GM20000 (cell line): ENCODE measurements around the gene RTL10.

Experiments
- DNase-seq: peaks from one replicate; pipeline ENCODE4 v3.0.0; 2012; ENCODE audit warnings: low spot score
- TF ChIP-seq, protein P1 (sequence below): IDR thresholded peaks from 2 replicates; pipeline ENCODE4 v1.5.1; 2012; ENCODE audit warnings: mild to moderate bottlenecking, control low read depth; ENCODE audit errors: extremely low read depth, missing control alignments

Gene RTL10

DNA sequence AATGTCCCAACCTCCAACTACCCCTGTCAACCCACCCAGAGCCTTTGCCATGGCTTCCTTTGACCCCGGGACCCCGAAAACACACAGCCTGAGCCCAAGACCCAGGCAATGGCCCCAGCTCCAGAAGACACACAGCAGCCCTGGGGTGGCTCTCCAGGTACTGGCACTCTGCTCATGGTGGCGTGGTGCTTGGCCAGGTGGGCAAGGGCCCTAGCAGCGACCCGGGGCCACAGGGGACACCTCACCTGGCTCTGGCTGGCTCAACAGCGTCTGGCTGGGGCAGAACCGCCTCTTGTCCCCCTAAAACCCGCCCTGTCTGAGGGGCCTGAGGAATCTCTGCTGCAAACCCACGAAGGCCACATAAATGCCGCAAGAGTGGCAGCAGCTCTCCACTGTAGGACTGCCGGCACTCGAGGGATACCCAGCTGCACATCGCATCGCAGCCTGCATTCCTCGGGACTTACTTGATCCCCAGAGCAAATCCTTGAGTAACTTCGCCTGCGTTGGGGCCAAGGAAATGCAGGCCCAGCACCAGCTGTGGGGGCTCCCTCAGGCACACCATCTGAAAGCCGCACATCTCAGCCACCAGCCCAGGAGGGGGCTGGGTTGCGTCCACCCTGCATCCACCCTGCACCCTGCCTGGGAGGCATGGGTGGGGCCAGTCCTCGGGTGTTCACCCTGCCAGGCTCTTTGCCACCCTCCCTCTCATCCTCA is 23.1 kb upstream of the RTL10 start:
- no peak for DNase-seq
- TF ChIP-seq, protein P1, sequence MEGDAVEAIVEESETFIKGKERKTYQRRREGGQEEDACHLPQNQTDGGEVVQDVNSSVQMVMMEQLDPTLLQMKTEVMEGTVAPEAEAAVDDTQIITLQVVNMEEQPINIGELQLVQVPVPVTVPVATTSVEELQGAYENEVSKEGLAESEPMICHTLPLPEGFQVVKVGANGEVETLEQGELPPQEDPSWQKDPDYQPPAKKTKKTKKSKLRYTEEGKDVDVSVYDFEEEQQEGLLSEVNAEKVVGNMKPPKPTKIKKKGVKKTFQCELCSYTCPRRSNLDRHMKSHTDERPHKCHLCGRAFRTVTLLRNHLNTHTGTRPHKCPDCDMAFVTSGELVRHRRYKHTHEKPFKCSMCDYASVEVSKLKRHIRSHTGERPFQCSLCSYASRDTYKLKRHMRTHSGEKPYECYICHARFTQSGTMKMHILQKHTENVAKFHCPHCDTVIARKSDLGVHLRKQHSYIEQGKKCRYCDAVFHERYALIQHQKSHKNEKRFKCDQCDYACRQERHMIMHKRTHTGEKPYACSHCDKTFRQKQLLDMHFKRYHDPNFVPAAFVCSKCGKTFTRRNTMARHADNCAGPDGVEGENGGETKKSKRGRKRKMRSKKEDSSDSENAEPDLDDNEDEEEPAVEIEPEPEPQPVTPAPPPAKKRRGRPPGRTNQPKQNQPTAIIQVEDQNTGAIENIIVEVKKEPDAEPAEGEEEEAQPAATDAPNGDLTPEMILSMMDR, result no peak

DNA sequence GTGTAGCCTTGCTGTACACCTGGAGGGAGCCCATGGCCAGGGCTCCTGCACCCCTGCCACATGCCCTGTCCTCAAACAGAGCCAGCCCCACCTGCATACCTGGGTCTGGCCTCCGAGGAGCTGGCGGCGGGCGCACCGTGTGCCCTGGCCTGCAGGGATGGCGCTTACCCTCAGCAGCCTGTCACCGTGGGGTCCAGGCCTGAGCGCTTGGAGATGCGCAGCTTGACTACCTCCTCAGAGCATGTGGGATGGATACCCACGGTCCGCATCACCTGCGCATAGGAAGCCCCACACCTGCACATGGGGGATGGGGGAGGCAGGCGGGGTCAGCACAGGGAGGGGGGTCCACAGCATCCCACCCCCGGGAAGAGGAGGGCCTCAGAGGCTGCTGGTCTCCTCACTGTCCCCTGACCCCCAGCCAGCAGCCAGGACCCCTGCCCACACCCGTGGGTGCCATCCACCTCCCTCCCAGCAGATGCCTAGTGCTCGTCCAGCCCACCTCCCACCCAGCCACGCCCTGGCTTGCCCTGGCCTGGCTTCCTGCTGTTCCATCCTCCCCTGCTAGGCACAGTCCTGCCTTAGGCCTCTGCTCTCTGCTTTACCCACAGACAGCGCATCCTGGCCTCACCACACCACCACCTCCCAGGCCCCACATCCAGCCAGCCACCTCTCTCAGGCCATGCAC is 22.4 kb upstream of the RTL10 start:
- no peak for DNase-seq
- TF ChIP-seq, protein P1, result no peak

DNA sequence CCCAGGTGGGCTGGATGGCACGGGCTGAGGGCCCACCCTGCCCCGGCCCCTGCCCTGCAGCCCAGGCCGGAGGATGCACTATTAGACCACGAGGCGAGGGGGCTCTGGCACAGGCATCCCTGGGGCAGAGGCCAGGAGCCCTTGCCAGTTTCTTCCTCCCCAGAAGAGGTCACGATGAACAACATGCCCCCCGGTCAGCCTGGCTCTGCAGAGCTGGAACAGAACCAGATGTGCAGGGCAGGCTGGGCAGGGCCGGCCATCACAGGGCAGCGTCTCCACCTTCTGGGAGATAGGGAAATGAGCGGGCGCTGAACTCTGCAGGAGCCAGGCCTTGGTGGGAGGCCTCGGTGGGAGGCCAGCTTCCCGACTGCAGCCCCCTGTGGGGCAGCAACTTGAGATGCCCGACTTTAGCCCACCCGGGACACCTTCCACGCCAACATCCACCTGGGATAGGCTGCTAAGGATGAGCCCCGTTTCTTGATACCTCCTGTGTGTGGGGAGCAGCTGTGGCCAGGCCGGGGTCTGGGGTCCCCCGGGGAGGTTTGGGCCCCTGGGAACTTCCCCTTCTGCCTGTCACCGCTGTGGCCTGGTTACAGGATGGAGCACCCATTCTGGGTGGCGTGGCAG is 21.8 kb upstream of the RTL10 start:
- DNase-seq, result no peak
- TF ChIP-seq, protein P1, result no peak

DNA sequence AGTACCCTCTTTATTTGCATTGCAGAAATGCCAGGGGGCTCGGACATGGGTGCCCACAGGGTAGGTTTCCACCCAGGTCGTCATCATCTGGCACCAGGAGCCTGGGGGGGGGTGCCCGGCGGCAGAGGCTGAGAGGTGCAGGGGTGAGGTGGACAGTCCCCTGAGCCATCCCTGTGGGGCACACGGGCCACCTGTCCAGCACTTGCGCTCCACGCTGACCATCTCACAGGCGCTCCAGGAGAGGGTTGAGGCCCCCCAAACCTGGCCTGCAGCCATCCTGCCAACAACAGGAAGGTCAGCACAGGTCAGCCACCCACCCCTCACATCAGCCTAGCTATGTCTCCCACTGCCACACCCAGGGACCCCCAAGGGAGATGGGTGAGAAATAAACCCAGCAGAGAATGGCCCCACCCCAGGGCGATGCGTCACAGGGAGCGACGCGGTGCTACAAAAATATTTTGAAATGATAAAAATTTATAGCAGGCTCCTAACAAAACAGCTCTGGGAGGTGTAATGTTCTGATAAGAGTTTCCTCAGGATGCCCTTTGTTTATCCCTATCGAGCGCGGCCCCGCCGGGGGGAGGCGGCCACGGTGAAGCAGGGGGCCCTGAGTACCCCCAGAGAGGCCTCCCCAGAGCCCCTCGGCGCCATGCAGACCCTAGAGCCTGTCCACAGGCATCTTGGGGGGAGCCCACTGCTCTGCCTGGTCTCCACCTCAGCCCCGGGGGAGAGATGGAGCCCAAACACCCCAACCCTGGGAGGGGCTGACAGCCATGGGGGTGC is 21.0 kb upstream of the RTL10 start:
- TF ChIP-seq, protein P1, result no peak
- no peak for DNase-seq

DNA sequence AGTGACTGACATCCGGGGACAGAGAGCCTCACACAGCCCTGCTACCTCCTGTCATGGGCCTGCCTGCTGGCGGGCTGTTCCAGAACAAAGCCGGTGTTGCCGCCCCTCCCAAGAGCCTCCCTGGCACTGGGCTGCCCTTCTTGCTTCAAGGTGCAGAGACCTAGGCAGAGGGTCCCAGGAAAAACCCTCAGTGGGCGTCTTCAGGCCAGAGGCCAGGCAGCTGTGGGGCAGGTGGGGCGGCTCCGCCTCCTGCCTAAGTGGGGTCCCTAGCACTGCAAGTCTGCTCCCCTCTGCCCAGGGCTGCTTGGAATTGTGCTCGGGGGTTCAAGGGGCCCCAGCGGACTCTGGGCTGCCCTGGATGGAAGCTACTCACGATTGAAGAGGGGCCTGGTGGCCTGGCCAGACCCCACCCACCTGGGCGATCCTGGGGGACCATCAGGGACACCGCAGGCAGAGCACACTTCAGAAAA is 20.4 kb upstream of the RTL10 start:
- DNase-seq, result no peak

DNA sequence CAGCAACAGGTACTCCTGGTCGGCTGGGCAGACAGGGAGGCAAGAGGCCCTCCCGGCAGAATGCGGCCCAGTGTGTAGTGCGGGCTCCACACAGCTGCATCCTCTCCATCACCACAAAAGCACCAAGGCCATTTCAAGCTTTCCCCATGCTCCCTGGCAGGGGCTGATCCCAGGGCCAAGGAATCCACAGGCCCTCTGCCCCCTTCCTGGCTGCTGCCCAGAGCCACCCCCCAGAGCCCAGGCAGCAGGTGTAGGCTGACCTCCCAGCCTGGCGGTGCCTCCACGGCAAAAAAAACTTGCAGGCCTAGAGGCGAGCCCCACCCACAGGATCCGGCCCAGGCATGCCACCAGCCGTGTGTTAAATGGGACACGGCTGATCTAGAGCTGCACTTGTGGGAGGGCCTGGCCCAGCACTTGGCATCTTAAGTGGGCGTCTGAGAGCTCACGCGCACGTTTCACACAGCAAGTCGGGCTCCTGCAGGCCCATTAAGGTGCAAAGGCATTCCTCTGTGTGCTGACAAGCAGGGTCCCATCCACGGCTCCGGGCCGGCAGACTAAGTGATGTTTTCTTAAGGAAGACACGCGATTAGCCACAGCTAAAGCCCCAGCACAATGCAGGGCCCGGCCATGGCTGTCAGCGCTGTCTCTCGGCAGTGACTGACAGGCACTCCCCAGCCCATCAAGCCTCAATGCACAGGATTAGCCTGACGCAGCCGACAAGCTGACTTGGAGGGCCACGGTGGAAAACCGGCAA is 19.8 kb upstream of the RTL10 start:
- no peak for DNase-seq
- TF ChIP-seq, protein P1, result no peak

More for the DNA sequence above, 20.4 kb upstream of the RTL10 start:
- TF ChIP-seq, protein P1, result no peak
